Measurements from ENCODE around the gene SPINK8.
A peak's percentile ranks its signal among the peaks of the same experiment; 100 is the strongest.
"Not testable (repeated sequence)": the region's sequence is repeated elsewhere in the genome, so short reads cannot be mapped to it uniquely, and the experiment has no call there.

The SPINK8 gene

DNA sequence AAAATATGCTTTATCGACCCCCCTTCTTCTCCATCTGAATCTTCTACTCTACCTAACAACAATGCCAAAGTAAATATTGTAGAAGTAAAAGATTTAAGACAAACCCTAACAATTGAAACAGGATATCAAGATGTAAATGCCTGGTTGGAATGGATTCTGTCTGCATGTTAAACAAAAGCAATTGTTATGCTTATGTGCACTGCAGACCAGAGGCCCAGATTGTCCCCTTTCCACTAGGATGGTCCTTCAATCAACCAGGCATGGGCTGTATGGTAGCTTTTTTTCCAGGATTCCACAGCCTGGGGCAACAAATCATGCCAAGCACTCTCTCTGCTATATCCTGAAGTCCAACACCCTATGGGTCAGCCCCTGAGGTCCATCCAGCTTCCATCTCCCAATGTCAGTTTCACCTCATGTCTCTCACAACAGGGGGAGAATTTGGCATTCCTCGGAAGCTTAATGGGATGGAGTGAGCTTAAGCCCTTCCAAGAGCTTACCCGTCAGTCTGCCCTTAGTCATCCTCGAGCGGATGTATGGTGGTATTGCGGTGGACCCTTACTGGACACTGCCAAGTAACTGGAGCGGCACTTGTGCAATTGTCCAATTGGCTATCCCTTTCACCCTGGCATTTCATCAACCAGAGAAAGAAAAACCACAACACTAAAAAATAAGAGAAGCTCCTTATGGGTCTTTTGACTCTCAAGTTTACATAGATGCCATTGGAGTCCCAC, 56.4 kb downstream of the SPINK8 start:
- no peak for DNase-seq (ENCODE audit: low spot score)

DNA sequence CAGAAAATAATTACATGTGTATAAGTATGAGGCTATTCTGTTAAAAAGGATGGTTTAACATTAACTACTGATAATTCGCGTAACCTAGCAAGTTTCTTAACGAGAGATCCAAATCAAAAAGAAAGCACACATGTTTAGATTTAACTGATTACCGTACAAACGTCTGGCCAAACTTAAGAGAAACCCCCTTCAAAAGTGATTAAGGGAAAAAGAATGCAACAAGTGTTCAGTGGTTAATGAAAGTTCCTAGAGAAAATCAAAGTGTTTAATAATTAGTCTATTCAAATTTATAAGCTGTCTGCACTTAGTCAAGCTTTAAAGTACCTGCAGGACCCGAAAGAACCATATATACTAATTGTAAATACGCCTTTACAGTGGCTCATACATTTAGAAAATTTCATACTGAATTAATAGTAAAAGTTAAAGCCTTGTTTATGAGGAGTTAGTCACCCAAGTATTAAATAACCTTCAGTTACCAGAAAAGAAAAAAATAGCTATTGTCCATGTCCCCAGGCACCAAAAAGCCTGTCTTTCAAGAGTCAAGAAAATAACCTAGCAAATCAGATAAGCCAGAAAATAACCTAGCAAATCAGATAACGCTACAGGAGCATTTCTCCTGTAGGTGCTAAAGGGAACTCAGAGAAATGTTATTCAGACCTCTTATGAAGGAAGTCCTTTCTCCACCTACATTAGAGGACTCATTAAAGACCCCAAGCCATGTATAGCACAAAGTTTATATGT, 58.0 kb downstream of the SPINK8 start:
- peak; percentile 72 for DNase-seq (ENCODE audit: low spot score)

- DNase-seq (ENCODE audit: low spot score) = no peak
Measured at GRCh38 chr3:48274452-48274851, 59.0 kb downstream of the SPINK8 start.

GRCh38 chr3:48273594-48274211, 59.8 kb downstream of the SPINK8 start:
- peak; percentile 66 for DNase-seq (ENCODE audit: low spot score)

- DNase-seq (ENCODE audit: low spot score) = no peak
Measured at GRCh38 chr3:48271763-48272498, 61.5 kb downstream of the SPINK8 start.

- not testable (repeated sequence) for DNase-seq (ENCODE audit: low spot score)
Measured at GRCh38 chr3:48271223-48271622, 62.2 kb downstream of the SPINK8 start.

DNA sequence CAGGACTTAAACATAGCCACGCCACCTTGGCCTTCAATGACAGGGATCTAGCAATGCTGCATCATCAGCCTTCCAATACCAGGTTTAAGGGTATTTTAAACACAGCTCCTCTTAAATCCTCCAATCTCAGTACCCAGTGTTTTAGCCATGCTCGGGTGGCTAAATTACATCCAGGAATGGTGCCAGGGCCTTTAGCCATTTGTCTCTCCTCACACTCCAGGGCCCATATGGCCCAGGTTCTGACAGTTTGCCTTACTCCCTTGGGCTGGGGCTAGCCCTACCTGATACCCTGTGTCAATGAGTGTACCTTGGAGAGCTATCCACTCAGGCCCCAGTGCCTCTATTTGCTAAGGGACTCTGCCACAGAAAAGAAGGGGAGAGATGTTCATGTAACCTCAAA, 63.2 kb downstream of the SPINK8 start:
- DNase-seq (ENCODE audit: low spot score) = no peak

DNA sequence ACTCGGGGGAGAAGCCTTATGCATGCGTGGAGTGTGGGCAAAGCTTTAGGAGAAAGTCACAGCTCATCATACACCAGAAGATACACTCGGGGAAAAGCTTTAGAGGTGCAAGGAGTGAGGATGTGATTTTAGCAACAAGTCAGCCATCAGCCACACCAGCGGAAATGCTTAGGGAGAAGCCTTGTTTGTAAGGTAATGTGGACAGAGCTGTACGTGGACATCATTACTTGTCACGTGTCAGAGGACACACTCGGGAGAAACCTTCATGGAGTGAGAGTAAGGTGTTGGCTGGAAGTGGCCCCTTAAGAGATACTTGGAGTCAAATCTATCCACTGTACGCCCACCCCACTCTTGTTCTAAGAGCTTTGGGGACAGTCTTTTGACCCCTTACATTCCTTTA, 63.9 kb downstream of the SPINK8 start:
- DNase-seq (ENCODE audit: low spot score) = no peak

- no peak for DNase-seq (ENCODE audit: low spot score)
Measured at GRCh38 chr3:48268936-48269561, 64.4 kb downstream of the SPINK8 start.

DNA sequence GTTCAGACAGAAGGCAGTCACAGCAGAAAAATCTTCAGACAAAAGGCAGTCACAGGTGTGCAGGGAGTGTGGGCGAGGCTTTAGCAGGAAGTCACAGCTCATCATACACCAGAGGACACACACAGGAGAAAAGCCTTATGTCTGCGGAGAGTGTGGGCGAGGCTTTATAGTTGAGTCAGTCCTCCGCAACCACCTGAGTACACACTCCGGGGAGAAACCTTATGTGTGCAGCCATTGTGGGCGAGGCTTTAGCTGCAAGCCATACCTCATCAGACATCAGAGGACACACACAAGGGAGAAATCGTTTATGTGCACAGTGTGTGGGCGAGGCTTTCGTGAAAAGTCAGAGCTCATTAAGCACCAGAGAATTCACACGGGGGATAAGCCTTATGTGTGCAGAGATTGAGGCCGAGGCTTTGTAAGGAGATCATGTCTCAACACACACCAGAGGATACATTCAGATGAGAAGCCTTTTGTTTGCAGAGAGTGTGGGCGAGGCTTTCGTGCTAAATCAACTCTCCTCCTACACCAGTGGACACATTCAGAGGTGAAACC, 65.0 kb downstream of the SPINK8 start:
- peak; percentile 29 for DNase-seq (ENCODE audit: low spot score)

DNA sequence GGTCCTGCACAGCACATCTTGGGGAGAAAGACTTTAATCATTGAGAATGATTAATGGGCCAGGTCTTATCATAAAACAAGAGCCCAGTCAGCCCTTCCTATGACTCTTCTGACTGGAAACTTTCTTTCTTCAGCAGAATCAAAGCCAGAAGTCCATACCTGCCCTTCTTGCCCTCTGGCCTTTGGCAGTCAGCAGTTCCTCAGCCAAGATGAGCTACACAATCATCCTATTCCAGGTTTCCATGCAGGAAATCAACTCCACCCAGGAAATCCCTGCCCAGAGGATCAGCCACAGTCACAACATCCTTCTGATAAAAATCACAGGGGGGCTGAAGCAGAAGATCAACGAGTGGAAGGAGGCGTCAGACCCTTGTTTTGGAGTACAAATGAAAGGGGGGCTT, 65.7 kb downstream of the SPINK8 start:
- no peak for DNase-seq (ENCODE audit: low spot score)

- no peak for DNase-seq (ENCODE audit: low spot score)
Measured at GRCh38 chr3:48258530-48258929, 74.9 kb downstream of the SPINK8 start.
